ENCODE measurements around the gene PDZD2.
A peak's percentile ranks its signal among the peaks of the same experiment; 100 is the strongest.
"Not testable (repeated sequence)": the region's sequence is repeated elsewhere in the genome, so short reads cannot be mapped to it uniquely, and the experiment has no call there.

The PDZD2 gene

DNA sequence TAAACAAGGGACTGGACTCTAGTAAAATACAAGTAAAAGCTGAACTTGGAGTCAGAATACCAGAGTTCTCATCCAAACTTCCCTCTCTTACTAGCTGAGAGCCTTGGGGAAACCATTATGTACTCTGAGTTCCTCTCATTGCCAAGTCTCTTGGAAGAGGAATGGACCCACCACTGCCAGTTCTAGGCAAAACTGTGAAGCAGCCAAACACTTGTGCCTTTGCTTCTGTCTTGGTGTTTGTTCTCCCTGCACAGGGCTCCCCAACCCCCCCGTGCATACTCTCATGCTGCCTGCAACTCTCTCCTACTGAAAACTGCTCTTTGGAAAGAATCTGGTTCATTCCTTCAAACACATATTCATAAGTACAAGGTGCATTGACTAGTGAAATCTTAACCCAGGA is 102.6 kb downstream of the PDZD2 start:
- DNase-seq: peak; percentile 57

DNA sequence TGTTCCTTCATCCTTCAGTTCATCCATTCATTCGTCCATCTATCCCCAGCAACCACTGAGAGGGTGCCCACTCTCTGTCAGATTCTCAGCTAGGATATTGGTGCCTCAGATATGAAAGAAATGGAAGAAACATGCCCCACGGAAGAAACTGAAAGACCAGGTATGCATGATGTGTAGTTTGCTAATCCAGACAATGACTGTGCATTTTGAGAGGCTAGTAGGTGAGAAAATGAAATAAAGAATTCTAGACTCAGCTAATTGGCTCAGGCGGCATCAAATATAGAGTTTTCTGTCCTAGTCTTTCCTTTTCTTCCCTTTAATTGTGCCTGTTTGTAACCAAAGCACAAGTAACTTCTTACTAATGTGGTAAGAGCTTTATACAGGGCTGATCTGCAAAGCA is 104.7 kb downstream of the PDZD2 start:
- no peak for DNase-seq

DNA sequence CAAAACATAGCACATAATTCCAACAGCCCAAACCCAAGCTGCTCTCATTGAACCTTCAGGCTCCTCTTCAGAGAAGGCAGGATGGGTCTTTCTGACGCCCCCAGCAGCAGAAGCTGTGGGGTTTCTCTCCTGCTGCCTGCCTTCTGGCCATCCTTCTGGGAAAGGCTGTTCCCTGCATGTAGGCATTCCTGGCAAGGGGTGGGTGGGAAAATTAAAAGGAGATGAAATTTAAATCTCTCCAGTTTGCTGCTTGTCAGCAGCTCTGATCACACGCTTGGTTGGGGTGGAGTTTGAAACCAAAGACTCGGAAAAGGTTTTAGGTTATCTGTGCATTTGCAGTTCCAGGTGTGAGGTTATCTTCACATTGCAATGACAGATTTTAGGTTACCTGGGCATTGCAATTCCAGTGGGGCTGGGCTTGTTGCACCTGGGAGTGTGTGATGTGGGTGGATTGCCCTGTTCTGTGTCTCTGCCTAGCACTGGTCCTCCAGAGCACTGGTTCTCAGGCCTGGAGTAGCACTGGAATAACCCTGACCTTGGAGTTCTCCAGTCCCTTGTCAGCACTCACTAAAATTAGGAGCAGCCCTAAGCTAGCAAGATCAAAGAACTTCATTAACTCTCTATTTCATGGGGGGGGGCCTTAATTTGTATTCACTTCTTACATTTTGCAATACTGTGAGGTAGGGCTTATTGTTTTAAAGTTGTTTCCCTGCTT is 109.7 kb downstream of the PDZD2 start:
- no peak for DNase-seq

DNA sequence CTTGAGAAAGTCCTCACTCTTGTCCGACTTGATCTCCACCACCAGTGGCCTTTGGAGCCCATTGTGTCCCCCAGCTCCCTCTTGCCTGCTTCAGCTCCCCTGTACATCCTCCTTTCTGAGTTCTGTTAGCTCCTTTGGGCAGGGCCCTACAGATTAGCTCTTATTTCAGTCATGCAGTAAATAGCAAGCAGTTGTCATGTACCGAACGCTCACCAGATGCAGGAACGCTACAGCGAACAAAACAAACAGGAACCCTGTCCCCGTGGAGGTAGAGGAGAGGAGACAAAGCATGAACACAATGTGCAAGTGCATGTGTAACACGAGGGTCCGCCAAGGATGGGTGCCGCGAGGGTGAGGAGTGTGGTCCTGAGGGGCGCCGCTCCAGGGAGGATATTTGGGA is 111.3 kb downstream of the PDZD2 start:
- no peak for DNase-seq

DNA sequence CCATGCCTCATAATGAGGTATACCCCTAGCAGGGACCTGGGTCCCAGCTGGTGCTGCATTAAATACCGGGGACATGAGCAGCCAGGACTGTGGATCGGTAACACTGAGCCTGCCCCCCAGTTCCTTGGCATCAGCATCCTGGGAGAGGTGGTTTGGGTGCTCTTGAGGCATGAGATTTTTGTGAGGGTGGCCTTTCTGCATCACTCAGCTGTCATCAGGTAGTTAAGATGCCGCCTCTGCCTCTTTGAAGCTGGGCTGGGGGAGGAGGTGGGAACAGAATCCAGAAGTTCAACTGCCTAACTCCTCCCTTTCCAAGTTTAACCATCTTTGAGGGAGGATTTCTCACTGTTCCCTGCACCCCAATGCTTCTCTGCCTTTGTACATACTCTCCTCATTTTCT is 112.7 kb downstream of the PDZD2 start:
- DNase-seq: no peak

DNA sequence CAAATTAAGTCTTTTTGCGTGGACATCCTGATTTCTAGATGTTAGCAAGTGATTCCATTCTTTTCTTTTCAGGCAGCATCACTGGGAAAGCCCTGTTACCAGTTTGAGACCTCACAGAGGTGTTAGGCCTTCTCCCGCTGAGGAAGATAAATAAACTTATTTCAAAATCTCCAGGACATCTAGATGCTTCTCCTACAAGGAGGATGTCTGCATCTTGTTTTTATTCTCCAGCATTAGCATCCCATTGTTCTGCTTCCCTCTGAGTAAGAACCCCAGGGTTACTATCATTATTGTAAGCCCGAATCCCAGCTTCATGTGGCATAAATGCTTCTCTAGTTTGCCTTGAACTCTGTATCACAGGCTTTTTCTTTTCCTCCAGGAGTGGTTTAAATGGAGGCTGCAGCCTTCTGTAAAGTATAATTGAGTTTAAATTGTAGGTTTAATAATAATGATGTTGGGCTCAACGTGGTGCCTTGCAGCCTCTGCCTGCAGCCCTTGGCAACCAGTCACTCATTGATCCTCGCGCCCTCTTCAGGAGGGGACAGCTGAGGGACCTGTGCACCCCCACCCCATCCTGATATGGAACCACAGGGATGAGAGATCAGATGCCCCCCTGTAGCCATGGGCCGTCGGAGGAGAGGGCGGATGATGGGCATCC is 114.9 kb downstream of the PDZD2 start:
- DNase-seq: no peak

DNA sequence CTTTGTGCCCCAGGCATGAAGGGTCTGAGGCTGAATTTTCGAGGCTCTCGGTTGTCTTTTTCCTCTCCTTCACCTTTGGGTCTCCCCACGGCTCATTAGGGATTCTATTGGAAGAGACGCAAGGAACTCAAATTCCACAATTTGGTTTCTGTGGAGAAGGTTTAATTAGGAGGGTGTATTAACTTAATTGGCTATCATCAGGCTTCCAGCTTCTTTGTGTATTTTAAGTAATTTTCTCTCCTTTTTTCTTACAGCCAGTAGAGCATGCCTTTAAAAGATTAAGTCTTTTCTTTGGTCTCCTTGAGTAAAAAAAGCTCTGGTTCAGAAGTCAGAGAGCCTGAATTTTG is 115.4 kb downstream of the PDZD2 start:
- DNase-seq: no peak

DNA sequence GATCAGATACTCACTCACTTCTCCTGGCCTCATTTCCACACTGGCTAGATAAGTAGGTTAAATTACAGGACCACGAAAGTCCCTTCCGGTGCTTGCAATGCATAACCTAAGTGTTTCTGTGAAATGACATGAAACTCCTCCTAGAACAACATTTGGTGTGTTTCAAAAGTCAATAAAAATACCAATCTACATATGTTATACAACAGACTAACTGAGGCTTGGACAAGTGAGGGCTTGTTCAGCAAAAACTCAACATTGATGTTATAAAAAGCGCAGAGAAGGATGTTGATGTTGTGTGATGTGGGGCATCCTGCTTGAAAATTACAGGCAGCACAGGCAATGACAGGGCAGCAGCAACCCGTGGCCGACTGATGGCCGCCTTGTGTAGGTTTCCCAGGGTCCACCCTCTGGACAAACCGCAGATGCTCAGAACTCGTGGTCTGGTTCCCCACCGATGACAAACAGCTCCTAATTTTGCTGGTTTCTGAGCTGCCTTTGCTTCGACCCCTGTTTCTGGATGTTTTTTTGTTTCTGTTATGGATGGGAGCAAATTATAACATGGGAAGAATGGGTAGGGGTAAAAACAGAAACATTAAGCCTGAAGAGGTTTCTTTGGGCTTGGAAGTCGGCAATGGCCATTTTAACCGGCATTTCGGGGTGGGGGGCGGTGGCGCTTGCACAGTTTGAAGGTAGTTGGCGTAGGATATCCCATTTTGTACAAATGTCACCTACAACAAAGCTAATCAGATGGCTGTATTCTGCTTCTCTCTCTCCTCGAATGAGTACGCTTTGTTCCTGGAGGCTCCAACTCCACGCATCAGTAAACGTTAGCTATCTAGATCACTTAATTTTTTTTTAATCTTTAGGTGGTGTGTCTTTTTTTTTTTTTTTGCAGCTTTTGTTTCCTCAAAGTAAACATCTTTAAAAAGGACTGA is 116.1 kb downstream of the PDZD2 start:
- peak; percentile 81 for DNase-seq

DNA sequence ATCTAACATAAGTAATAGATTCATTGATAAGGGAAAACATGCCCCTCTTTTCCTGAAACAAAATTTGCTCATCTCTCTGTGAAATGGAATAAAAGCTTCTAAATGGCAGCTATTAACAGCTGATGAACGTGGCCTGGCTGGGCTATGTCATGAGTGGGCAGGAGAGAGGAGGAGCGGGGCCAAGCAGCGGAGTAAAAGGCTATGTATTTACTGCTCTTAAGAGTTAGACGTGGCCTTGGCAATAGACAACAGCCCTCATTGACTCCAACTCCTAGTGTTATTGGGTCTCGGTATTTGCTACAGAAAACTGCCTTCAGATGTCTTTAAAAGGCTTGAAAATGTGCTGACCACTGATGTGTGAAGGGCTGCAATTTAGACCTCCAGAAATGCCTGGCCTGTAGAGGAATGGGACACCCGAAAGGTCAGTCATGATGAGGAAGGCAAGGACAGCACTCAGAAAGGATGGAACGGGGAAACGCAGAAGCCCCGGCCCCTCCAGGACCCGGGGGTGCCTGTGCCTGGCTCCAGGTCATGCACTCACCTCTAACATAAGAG is 116.8 kb downstream of the PDZD2 start:
- DNase-seq: no peak

DNA sequence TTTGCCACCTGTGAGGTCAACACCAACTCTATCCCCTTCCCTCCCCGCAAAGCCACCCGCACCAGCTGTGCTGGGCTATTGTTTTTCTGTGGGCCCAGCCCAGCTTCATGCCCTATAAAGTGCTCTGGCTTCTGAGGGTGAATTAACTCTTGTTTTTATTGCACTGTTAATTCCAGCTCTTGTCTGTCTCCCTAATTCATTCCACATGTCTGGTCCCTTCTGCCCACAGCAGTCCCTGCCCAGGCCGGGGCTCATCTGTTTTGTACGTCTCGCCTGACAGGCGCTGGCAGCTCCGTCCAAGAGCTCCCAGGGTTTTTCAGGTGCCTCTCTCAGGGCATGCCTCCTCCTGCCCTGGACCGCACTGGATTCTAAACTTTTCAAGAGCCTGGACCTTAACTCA is 118.9 kb downstream of the PDZD2 start:
- peak; percentile 43 for DNase-seq

DNA sequence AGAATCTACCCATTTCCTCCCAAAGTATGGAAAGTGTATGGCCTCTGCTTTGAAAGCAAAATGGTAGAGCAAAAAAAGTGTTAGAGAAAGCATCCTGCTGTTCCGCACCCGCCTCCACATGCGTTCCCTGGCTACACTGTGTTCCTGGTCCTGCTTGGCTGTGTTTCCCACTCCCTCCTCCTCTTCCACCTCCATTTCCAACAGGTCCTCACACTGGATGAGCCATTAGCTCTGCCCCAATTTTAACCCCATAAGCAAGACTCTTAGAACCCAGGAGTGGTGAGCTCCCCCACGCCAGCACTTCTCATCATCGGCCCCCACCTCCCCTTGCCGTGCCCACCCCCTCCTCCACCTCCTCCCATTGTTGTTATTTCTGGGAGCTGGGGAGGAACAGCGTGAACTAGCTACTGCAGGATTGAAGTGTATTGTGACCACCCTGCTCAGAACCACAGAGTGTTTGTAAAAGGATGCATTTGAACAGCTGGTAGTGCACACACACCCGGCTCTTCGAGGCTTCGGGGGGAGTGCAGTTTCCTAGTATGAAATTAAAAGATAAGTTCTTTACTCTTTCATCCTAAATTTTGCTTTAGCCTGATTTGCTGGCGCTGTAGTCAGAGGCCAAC is 120.0 kb downstream of the PDZD2 start:
- no peak for DNase-seq

DNA sequence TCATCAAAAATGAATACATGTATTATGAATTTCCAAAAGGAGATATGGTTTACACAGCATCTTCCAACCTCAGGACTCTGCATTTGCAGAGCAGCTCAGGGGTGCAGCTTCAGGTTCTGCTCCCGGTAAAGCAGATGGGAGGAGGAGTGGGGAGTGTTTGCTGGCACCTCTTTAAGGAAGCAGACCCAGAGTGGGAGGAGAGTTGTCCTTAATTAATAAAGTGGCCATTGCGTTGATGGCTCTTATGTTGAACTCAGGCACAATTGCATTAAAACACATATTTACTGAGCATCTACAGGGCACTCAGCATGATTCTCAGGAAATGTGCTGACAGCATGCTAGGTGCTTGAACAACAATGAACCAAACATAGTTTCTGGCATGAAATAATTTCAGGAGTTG is 121.0 kb downstream of the PDZD2 start:
- no peak for DNase-seq

DNA sequence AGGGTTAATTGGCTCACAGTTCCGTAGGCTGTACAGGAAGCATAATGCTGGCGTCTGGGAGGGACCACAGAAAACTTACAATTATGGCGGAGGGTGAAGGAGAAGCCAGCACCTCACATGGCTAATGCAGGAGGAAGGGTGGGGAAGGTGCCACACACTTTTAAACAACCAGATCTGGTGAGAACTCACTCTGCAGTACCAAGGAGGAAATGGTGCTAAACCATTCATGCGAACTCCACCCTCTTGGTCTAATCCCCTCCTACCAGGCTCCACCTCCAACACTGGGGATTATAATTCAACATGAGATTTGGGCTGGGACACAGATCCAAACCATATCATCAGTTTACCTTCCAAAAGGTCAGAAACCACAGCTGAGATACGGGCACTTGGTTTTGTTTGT is 122.9 kb downstream of the PDZD2 start:
- DNase-seq: no peak

DNA sequence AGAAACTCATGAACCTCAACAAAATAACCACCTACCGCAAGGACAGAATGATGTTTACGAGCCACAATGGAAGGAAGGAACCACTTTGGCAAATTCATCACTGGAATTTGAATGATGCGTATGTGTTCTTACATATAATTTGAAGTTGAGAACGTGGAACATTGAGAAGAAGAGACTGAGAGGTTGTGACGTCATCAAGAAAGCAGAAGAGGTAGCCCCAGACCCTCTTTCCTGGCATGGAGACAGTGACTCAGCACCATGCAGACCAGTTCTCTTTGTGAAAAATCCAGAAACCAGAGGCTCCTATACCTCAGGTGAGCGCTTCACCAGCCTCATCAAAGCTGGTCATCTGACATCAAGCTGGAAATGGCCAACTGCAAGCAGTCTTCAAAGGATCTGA is 124.5 kb downstream of the PDZD2 start:
- no peak for DNase-seq

DNA sequence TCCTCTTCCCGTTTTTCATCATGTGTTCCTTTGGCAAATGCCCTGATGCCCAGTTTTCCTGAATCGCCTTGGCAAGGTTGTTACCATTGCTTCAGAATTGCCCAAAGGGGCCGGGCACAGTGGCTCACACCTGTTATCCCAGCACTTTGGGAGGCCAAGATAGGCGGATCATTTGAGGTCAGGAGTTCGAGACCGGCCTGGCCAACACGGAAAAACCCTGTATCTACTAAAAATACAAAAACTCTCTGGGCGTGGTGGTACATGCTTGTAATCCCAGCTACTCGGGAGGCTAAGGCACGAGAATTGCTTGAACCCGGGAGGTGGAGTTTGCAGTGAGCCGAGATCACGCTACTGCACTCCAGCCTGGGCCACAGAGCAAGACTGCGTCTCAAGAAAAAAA is 125.8 kb downstream of the PDZD2 start:
- not testable (repeated sequence) for DNase-seq

DNA sequence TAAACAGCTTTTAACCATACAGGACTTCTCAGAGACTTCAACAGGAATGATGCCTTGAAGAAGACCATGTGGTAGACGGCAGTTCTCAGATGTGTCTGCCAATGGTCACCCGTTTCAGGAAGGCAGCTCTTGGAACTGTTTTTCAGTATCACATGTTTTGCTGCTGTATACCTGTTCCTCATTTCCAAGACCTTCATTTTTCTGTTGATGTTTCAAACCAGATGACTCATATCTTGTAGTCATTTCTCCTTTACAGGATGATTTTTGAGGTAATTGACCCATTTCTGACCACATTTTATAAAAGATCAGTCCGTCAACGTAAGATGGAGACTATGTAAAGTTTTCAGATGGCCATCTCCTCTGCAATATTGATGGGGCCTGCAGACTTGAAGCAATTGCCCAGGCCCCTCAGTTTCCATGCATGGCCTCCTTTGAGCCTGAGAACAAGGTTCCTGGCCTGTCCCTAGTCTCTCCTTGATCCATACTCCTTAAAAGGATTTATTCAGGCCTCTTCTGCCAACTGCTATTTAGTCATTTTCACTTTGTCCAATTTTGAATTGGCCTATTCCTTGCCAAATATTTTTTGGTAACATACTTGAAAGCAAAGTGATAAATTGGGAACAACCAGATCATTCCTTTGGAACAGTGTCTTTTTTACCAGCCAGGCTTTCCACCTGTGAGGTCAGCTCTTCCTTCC is 128.6 kb downstream of the PDZD2 start:
- no peak for DNase-seq

DNA sequence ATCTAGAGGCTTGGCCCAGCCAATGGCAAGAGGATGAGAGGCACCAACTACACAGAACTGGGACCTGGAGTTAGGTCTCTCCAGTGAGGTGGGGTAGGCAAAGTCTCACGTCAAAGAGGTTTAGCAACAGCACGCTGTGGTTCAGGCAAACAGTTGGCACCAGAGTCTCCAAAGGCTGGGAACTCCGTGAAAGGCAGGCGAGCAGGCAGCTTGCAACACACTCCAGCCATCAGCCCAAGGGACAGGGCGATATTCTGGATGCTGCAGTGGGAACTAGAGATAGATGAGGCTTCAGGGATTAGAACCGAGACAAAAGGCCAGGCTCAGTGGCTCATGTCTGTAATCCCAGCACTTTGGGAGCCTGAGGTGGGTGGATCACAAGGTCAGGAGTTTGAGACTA is 129.1 kb downstream of the PDZD2 start:
- no peak for DNase-seq

DNA sequence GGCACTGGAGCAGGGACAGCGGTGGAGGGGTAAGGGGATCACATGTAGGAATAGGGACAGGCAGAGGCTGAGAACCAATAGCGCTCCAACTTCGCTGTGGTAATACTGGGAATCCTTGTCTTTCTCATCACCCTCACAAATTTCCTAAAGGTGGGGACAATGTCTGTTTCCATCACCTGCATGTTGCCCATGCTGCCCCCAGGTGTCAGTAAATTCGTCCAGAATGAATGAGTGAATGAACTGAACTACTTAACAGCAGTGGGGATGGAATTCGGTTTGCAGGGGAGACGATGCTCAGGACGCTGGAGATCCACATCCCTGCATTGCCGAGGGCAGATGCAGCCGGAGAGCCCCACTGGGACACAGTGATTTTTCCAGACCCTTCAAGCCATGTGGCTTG is 129.9 kb downstream of the PDZD2 start:
- no peak for DNase-seq

DNA sequence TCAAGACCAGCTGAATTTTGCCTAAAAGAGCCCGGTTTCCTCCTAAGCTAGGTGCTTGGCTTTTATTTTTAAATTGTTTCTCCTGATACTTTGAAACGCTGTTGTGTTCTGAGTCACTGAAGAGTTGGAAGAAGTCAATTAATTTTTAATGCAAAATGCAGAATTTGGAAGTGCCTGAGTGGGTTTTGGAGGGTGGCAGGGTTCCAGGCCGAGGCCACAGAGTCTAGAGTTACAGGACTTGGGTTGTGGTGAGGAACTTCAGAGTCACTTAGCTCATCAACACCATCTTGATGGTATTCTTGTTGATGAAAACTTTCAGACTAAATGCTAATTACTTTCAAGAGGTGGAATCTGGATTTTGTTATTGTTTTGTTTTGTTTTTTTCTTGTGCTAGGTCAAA is 130.6 kb downstream of the PDZD2 start:
- DNase-seq: no peak

DNA sequence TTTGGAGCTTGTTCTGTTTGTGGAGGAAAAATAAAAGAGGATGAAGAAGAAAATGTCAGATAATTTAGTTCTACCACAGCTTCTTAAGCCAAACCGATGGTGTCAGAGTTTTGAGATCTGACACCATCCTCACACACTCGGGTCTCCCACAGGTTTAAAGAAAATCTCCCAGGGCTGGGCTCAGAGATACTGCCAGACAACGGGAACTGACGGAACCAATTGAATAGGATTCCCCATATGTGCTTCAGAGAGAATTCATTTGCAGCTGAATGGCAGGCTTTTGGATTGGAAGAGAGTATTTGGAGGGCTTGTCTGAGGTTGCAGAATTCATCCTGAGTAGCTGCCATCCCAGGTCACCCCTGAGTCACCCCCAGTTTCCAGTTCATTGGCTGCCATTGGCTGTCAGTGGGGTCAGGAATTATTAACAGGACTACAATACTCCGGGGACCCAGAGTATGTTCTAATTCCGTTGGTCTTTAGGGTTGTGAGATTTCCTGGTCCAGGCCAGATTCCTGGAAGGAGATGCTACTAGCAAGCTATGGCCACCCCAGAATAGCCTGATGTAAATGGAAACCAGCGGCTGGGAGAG is 131.3 kb downstream of the PDZD2 start:
- no peak for DNase-seq

DNA sequence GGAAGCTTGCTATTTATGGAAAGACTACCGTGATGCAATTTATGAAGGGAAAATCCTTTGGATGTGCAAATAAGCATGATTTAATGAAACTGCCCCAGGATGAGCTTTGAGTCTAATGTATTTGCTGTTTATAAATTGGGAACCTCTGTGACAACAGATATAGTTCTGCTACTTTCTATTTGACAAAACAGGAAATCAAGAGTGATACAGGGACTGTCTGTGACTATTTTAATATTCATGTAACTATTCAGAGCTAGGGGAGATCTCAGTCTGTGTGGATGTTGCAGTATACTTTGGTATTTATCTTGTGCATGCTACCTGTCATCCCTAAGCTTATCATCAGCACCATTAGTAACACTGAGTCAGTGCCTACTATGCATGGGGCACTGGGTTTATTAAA is 132.1 kb downstream of the PDZD2 start:
- no peak for DNase-seq

DNA sequence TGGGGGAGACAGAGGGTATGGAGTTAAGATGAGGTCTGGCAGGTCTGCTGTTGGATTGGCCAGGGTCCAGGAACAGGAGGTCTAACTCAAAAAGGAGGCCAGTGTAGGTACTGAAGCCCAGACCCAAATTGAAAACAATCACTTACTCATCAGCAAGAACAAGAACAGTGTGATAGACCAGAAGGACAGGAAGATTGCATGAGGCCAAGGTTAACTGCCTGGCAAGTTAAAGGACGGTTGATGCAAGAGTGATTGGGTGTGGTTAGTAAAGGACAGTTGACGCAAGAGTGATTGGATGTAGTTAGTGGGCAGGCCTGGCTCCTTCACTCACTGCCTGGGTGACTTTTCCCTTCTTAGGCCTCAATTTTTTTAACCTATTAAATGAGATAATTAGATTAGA is 132.6 kb downstream of the PDZD2 start:
- DNase-seq: no peak
